DMS53 treated with DMSO at 0.1 percent for 48 hours (cell line): Measurements from ENCODE around the gene TXLNA.
"Not testable (repeated sequence)": the region's sequence is repeated elsewhere in the genome, so short reads cannot be mapped to it uniquely, and the experiment has no call there.

ENCODE experiments used
- DNase-seq: peaks from one replicate; lab custom pipeline; 2025; ENCODE audit not compliant: unreplicated experiment; lab: John Stamatoyannopoulos, UW

Gene TXLNA

GRCh38 chr1:32179443-32180185 is at the start of gene TXLNA:
Gene TXLNA, plus strand, starts transcription at chr1:32179675. Its CDS starts 671 bp downstream, at chr1:32180346.
- DNase-seq, result peak; percentile 87

DNA sequence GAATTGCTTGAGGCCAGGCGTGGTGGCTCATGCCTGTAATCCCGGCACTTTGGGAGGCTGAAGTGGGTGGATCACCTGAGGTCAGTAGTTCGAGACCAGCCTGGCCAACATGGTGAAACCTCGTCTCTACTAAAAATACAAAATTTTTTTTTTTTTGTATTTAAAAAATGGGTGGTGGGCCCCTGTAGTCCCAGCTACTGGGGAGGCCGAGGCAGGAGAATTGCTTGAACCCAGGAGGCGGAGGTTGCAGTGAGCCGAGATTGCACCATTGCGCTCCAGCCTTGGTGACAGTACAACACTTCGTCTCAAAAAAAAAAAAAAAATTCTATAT is 45.6 kb upstream of the TXLNA start:
- not testable (repeated sequence) for DNase-seq

- no peak for DNase-seq
These were observed 42.4 kb upstream of the TXLNA start for GRCh38 chr1:32137111-32137510.

- peak; percentile 78 for DNase-seq
These were observed 40.5 kb upstream of the TXLNA start for GRCh38 chr1:32138965-32139364.

DNA sequence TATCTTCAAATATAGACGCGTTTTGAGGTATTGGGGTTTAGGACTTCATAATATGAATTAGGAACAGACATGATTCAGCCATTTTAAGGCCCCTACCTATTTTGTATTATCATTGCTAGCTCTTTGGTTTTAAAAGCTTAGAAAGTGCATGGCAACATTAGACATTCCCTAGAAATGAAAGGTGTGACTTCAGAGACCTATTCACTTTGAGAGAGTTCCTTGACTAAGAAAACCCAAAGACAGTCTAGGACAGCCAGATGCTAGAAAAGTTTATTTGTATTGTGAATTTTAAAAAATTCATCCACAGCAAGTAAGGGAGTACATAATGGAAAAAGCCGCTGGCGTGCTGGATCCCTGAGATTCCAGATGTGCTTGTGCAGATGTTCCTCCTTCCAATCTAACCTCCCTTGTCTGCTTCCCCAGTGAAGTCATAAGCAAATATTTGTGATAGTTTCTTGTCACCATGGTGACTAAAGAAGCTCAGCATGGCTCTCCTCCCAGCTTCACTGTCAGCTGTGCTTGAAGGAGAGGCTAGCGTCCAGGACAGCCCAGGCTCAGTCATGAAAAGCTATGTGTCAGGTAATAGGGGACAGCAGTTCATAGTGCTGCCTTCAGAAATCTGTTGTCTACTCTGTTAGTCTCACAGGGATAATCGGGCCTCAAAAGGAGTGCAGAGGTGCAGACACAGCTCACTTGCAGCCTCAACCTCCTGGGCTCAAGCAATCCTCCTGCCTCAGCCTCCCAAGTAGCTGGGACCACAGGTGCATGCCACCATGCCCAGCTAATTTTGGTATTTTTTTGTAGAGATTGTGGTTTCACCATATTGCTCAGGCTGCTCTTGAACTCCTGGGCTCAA is 36.8 kb upstream of the TXLNA start:
- DNase-seq, result peak; percentile 86

DNA sequence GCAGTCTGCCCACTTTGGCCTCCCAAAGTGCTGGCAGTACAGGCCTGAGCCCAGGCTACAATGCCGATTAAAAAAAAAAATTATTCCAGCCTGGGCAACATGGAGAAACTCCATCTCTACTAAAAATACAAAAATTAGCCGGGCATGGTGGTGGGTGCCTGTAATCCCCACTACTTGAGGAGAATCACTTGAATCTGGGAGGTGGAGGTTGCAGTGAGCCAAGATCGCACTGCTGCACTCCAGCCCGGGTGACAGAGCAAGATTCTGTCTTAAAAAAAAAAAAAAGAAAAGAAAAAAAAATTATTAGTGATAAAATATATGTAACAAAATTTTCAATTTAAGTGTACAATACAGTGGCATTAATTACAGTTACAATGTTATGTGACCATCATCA is 36.2 kb upstream of the TXLNA start:
- not testable (repeated sequence) for DNase-seq

DNA sequence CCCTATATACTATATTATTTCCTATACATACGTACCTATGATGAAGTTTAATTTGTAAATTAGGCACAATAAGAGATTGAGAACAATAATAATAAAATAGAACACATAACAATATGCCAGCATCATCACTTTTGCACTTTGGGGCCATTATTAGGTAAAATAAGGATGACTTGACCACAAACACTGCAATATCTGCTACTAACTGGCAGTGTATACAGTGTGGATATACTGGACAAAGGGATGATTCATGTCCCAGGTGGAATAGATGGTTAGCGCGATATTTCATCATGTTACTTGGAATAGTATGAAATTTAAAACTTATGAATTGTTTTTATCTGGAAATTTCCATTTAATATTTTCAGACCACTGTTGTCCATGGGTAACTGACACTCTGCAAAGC is 35.4 kb upstream of the TXLNA start:
- no peak for DNase-seq

- not testable (repeated sequence) for DNase-seq
These were observed 31.7 kb upstream of the TXLNA start for GRCh38 chr1:32147799-32148198.

- no peak for DNase-seq
These were observed 28.6 kb upstream of the TXLNA start for GRCh38 chr1:32150847-32151246.

DNA sequence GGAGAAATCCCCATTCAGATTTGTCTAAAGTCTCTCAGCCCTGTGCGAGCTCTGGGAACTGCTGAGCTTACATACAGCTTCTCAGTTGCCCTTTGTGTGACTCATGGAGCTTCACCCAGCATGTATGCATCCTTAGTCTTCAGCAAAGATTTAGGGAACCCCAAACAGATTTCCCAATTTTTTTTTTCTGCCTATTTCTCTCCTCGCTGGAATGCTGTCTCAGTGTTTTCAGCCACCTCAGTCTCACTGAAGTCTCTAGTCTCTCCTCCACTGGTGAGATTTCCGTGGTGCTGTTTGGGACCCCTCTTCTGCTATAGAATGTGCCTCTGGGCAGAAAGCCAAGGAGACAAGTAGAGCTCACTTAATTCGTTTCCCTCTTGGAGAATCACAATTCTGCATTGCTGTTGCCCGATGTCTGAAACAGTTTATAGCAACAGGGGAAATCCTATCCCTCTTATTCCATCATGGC is 28.1 kb upstream of the TXLNA start:
- no peak for DNase-seq

DNA sequence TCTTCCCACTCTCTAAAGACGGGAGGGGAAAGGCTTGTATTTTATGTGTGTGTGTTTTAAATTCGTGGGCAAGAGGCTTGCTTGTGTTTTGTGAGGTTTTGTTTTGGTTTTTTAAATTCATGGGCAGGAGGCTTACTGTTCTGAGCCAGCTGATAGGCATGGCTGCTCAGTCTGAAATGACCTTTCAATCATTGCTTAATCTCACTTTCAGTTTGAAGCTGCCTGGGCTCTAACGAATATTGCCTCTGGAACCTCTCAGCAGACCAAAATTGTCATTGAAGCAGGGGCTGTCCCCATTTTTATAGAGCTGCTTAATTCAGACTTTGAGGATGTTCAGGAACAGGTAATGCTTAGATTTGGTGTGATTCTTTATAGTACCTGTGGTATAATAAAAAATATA is 20.3 kb upstream of the TXLNA start:
- DNase-seq, result no peak

- no peak for DNase-seq
These were observed 16.1 kb upstream of the TXLNA start for GRCh38 chr1:32163405-32163804.

- not testable (repeated sequence) for DNase-seq
These were observed 13.8 kb upstream of the TXLNA start for GRCh38 chr1:32165633-32166032.

DNA sequence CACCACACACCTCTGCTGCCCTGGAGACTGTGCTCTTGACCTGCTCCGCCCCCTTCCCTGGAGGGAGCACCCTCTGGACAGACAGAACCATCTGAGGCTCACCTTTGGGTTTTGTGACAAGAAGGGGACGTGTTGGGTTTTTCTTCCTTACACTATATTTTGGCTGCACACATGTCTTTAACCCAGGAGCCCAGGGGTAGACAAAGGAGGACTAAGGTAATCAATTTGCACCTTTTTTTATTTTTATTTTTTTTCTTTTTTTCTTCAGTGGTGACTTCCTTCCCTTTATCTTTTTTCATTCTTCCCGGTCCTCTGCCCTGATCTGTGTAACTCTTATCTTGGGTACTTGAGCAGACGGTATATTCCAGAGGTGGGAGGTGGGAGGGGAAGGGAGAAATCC is 8.5 kb upstream of the TXLNA start:
- no peak for DNase-seq

GRCh38 chr1:32172621-32173245 is 6.7 kb upstream of the TXLNA start:
- DNase-seq, result no peak

DNA sequence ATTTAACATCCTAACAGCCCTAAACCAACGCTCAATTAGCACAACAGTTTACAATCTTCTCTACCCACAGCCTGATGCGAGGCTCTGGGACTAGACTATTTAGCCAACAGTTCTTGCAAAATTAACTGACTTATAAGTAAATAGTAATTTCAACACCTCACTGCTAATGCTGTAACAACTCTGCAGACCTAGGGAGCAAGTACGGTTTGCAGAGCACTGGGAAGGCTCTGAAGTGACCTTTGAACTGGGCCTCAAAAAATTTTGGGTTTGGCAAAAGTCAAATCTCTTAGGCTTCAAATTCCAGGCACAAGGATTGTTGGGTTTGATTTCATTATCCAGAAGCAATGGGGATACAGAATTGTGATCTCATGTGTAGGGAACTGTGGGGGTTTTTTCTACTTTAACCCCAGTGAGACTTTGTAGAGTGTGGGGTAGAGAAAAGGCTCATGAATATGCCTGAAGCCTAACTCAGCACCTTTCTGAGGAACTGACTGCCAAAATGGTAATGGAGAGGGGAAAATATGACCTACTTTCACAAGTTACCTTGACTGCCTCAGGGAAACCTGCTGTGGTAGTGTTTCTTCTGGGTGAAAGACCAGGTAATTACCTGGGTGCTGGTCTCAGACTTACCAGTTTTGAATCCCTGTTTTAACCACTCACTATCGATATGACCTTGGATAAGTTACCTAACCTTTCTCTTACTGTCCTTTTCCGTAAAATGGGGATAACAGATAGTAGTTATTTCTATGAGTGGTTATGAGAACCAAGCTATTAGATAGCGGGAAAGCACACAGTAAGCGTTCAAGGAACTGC is 889 bp upstream of the TXLNA start:
- no peak for DNase-seq

GRCh38 chr1:32179193-32179442 is 357 bp upstream of the TXLNA start:
- DNase-seq, result no peak

DNA sequence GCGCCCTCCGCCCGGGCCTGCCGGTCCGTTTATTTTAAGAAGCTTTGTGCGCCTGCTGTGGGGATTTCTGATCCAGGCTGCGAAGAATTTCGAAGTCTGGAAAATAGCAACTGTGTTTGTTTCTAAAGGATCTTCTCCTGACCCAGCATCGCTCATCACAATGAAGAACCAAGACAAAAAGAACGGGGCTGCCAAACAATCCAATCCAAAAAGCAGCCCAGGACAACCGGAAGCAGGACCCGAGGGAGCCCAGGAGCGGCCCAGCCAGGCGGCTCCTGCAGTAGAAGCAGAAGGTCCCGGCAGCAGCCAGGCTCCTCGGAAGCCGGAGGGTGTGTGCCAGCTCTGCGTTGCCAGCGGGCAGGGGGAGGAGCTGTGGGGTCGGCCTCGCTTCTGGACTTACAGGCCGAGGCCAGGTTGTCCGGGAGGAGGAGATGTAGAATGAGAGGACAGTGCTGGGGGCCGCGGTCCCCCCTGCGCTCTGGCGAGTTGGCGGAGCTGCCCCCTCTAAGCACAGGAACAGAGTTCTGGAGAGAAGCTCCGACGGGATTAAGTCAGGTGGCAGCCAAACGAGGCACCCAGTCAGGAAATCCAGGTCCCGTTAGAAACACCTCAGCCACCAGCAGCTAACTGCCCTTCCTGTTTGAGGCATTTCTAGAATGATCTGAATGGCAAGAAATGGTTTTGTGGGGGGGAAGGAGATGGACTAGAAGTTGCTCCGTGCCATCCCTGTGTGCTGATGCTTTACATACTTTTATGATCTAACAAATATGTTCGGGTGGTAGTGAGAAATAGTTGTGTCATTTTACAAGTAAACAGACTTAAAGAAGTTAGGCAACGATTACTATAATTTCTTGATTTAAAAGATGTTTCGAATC is 948 bp downstream of the TXLNA start:
- DNase-seq, result no peak

DNA sequence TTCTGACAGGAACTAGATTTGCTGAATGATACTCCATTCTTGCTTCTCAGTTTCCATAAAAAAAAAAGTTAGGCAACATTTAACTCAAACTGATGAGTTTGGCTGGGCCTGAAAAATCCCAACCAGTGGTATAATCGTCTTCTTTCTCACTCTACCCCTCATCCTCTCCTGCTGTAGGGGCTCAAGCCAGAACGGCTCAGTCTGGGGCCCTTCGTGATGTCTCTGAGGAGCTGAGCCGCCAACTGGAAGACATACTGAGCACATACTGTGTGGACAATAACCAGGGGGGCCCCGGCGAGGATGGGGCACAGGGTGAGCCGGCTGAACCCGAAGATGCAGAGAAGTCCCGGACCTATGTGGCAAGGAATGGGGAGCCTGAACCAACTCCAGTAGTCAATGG is 1.6 kb downstream of the TXLNA start:
- no peak for DNase-seq

DNA sequence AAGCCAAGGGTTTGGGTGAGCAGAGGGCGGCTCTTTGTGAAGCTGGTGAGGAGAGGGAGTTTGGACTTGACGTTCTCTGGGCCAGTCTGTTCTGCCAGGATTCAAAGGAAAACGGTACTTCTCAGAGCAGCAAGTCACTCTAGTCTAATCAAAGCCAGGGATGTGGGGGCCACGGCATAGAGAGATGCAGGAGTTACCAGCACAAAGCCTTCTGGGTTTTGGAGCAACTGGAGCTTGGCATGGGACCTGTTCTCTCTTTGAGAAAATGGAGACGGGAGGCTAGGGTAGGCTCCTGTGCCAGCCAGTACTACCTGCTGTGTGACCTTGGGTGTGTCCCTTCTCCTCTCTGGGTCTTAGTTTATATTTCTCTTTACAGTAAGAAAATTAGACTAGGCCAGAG is 2.1 kb downstream of the TXLNA start:
- no peak for DNase-seq
